CD4-positive, alpha-beta T cell treated with Interleukin-6 at 100 ng/mL for 8 hours (primary cell): ENCODE measurements around the gene LYST.
A peak's percentile ranks its signal among the peaks of the same experiment; 100 is the strongest.
"Not testable (repeated sequence)": the region's sequence is repeated elsewhere in the genome, so short reads cannot be mapped to it uniquely, and the experiment has no call there.

Experiments used
- DNase-seq: peaks from one replicate; pipeline ENCODE4 v3.0.0-alpha.2; 2020; ENCODE audit warnings: mixed read lengths, low spot score

The LYST gene

DNA sequence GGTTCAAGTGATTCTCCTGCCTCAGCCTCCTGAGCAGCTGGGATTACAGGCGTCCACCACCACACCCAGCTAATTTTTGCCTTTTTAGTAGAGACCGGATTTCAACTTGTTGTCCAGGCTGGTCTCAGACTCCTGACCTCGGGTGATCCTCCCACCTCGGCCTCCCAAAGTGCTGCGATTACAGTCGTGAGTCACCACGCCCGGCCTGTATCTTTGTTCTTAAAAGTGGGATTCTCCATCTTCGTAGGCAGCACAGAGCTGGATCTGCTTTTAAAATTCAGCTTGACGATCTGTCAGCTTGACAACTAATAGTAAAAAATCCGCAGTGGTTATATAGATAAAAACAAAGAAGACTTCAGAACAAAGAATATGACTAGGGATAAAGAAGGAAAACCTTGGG is 214.3 kb downstream of the LYST start:
- DNase-seq = no peak

DNA sequence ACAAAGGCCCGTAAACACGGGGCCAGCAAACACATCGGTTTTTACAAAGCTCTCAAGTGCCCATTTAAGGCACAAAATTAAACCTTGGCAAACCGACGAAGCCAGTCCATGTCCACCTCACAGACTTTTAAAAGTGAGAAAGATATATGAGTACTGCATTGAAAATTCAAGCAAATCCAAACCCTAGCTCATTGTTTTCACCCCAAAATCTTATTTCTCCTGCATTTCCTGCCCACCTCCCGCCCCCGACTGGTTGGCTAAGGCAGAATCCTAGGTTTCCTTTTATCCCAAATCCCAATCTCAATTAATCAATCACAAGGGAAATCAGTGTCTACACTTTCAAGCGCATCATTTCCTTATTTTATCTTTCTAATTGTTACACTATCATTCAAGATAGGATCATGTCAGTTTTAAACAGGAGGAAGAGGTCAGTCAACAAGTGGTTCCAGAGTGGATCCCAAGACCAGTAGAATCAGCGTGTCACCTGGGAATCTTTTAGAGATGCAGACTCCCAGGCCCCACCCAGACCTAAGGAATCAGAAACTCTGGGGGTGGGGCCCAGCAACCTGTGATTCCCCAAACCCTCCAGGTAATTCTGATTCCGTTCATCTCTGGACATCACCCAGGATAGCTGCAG is 215.4 kb downstream of the LYST start:
- no peak for DNase-seq

DNA sequence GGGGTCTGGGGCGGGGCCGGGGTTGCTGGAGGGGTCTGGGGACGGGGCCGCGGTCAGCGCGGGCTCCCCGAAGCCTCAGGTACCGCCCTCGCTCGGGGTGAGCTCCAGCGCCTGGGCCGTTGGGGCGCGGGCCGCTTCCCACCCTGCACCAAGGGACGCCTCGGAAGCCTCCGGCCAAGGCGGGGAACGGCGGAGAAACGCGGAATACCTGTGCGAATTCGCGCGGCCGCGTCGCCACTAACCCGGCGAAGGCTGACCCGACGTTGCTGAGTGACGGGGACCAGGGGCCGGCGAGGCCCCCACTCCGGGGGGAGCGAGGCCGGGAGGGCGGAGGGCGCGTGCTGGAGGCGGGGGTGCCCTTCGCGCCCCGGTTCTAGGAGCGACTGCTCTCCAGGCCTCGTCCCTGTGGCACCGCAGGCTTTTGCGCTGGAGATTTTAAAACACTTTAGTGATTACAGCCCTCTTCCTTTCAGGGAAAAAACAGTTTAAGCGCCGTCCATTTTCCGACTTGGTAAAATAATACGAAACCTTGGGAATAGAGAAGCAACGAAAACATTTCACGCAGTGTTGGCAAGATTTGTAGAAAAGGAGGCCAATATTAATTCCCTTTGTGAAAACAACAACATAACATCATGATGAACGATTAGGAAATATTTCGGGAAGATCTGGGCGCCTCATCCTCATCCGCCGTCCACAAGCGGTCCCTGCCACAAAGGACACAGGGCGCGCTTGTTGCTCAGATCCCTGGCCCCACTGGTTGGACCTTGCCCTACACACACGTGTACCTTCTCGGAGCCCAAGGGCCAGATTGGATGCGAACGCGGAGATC is 216.2 kb downstream of the LYST start:
- DNase-seq = no peak

DNA sequence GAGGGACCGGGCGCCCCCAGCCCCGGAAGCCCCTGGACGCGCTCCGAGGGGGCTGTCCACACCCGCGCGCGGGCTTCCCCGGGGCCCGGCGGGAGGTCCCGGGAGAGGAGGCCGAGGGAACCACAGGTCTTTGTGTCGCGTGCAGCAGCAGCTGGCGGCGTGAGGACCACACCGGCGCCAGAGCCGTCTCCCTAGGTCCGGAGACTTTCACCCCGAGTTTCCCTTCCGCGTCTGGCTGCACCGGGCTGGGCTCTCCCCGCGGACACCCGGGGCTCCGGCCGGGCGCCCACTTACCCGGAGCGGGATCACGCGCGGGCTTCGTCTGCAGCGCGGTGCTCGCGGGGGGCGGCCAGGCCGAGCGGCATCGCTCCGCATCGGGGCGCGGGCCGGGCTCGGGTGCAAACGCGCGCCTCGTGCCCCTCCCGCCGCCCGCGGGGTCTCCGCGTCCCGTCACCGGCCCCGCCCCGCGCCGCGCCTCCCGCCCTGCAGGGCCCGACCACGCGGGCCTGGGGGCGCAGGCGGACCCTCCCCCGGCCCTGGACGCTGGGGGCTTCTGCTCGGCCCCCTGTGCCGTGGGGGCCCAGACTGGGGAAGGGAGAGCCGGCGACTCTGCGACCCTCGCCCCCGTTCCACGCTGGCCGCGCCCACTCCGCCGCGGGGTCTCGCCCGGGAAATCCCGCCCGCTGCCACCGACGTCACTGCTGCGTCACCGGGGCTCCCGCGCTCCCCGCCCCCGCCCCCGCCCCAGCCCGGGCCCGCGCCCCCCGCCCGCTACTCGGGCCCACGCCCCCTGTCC is 217.1 kb downstream of the LYST start, which contains the start of gene GNG4:
Gene GNG4, minus strand, starts transcription at position 417 of the 796 bp plus-strand sequence. CDS start 65,946 bp downstream, outside the sequence.
- no peak for DNase-seq

DNA sequence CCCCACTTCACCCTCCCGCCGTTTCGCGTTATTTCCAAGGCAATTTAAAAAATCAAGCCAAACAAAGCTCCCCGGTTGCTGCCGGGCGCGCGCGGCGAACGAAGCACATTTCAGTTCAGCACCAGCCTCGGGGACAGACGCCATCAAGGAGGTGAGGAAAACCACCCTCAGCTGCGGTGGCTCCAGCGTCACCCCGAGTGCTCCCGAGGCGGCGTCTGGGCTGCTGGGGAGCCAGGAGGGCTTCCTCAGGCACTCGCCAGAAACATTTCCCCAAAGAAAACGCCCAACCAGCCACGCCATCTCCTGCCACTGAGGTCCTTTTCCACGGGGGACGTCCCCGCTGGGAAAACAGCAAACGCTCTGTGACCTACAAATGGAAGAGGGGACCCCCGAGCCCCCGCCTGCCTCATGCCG is 217.7 kb downstream of the LYST start:
- DNase-seq = peak; percentile 44

DNA sequence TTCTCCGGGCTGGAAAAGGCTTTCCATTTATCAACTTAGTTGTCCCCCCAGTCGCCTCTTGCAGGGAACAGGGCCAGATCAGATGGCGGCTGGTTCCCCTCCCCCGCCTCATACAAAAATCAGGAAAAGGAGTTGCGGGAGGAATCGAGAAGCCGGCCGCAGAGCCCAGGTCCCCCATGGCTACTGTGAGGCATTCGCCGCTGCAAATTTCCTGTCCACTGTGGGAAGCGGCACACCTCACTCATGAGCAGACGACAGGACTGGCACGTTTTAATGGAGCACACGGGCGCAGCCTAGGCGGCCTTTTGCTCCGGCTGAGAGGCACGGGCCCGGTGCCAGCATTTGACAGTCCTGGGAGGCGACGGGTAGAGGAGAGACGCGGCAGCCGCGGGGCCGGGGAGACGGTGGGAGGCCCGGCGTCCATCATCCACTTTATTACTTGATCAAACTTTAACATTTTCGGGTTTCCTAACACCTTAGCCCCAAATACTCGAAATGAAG is 218.2 kb downstream of the LYST start:
- no peak for DNase-seq

DNA sequence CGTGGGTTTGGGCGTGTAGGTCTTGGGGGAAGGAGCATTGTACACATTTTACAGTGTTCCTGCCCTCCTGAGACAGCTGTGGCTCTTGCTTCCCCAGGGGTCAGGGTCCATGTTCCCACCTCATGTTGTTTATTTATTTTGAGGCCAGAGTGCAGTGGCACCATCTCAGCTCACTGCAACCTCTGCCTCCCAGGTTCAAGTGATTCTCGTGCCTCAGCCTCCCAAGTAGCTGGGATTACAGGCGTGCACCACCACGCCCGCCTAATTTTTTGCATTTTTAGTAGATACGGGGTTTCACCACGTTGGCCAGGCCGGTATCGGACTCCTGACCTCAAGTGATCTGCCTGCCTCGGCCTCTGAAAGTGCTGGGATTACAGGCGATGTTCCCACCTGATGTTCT is 219.2 kb downstream of the LYST start:
- DNase-seq = not testable (repeated sequence)

DNA sequence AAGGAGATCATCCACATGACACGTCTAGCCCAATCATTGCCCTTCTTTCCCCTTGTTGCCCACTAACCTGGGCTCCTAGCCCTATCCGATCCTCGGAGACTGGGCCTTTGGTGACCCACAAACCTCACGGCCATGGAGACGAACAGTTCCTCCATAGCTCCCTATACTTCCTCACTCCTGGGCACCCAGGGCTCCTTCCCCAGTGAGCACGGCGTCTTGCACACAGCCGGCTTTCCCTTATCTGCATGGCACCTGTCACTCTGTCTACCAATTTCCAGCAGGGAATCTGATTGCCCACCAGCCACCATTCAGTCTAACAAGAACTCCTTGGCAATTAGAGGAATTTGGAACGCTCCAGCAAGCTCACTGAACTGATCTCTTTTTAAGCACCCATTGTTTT is 220.2 kb downstream of the LYST start:
- no peak for DNase-seq

DNA sequence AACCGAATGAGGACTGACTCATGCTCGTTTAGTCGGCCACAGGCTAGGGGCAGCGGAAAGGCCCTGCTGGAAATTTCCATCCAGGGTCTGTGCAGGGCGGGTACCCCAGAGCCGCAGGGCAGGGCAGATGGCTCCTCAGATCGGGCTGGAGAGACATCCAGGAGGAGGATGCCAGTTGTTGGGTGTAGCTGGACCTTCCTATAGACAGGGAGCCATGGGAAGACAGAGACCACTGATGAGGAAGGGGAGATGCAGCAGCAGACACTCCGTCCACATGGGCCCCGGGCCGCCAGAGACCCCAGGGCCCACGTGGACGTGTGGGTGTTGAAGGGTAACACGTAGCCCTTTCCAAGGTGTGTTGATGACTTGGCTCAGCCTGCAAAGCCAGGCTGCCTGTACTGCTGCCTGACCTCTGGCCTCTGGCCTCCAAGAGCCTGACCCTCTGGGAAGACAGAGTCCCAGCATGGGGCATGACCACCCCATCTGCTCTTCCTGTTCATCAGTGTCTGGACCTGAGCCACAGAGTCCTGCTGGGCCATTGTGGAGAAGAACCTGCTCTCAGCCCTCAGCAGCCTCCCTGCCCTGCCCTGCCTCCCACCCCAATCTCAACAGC is 221.9 kb downstream of the LYST start:
- DNase-seq = no peak

DNA sequence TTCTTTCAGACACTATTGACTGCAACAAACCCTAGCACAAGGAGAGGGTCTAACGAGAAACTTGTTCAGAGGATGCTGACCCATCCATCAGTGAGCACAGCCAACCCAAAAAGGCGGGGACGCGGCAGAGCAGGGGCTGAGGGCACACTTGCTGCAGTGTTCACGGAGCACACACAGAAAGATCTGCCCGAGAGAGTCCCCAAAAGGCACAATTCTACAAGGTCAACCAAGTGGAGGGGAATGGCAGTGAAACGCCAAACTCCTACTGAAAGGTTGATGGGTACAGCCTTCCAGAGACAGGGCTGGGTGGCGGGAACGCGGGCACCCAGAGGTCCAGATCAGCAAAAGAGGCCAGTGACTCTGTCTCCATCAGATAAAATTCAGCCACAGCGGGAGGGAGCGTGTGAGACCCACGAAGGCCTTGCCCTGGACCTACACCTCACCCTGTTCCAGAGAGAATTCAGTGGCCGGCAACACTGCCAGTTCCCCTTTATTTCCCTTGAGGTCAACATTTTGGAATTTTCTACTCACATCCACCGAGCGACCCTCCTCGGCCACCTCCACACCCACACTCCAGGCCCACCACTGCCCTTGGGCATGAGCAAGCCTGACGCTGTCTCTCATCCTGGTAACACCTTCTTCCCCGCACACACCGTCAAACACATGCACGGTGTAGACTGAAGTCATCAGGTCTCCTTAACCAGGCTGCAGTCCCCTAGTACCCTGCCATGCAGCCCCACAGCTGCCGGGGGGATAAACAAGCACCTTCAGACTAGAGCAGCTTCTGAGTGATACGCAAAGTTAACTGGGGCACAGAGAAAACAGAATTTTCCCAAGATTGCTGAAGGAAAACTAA is 222.6 kb downstream of the LYST start:
- no peak for DNase-seq

DNA sequence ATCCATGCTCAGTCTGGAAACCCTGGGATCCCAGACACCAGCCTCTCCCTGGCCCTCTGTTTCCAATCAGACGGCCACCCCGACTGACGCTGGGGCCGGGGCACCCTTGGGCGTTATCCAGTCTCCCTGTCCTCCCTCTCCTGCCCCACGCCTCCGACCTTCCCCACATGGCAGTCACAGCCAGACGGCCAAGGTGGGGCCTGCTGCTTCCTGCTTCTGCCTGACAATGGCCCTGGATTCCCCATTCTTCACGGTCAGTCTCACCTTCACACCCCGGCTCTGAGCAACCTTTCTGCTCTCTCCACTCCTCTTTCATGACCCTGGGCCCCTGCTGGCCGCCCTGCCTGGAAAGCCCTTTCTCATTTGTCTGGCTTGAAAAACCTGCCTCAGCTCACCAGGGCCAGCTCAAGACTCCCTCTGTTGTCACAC is 223.7 kb downstream of the LYST start:
- DNase-seq = no peak

DNA sequence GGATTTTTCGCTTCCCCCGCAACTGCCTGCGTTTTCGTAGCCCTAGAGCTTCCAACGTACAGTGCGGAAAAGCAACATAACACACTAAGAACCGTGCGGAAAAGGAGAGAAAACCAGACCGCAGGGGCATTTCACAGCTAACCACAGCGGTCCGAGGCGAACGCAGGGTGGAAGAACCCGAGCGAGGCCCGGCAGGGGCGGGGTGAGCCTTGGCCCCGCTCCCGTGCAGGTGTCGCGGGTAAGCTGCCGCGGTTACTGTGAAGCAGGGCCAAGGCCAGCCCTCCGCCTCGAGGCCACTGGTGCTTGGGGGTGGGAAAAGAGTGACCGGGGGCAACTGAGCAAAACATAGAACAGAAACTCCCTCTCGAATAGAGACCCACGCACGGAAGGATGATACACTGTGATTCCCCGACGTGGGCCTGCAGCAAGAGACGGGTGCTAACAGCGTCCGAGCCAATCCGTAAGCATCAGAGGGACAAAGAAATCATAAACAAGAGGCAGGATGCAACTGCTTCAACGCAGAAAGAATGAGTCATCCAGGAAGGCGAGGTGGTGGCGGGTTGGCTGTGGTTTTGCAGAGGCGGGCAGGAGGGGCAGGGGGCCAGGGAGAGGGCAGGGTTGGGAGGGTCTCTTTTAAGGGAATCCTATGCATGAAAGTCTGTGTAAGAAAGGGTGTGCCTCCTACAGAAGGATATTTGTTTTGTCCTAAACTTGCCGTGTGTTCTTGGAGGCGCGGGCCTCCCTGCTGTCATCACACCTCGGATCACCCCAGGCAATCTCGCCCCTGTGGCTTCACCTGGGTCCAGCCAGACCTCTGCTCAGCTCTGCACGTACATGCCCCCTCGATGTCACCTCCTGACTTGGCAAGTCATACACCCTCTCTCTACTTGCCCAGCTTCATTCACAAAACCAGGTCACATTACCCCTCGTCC is 224.4 kb downstream of the LYST start:
- peak; percentile 70 for DNase-seq

DNA sequence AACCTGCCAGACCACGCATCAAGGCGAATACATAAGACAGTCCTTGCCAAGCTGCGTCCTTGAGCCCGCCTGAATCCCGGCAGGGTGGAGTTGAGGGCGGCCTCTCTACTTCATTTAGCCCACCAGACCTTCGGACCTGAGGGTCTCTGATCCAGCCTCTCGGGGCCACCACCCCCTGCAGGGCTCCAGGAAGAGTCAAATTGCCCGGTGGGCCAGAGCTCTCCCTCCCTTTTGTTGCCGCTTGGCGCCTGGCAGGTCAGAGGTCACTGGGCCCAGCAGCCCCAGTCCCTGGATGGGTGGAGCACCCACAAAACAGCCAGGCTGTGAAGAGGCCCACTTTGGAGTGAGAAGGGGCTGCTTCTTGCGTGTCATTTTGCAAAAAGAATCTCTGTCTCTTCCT is 226.1 kb downstream of the LYST start:
- DNase-seq = no peak

DNA sequence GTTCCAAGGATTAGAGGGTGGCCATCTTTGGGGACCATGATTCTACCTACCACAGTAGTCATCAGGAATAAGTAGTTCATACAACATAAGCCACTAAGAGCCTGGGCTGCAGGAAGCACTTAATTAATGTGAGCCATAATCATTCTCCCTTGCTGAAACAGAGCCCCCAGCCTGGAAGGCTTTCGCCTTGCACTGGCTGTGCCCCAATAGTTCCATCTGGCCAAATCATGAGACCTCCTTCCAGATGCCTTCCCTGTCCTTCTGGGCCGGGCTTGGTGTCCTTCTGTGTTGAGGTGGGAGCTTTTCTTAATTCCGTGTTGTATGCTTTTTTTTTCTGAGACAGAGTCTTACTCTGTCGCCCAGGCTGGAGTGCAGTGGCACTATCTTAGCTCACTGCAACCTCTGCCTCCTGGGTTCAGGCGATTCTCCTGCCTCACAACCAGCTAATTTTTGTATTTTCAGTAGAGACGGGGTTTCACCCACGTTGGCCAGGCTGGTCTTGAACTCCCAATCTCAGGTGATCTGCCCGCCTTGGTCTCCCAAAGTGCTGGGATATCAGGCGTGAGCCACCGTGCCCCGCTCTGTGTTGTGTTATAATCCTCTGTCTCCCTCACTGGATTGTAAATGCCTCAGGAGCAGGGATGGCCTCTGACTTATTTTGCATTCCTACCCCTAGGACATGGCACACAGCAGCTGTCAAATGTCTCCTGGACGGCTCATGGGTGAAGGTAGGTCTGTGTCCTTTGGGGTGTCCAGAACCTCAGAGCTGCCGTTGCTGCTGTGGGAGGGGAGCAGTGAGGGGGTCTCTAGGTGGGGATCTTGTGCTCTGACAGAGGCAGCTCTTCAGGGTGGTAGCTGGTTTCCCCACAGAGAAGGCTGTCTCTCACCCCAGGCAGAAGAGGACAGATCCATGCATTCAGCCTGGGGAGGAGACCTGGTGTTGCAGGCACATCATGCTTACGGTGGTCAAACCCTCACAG is 227.2 kb downstream of the LYST start:
- DNase-seq = no peak

DNA sequence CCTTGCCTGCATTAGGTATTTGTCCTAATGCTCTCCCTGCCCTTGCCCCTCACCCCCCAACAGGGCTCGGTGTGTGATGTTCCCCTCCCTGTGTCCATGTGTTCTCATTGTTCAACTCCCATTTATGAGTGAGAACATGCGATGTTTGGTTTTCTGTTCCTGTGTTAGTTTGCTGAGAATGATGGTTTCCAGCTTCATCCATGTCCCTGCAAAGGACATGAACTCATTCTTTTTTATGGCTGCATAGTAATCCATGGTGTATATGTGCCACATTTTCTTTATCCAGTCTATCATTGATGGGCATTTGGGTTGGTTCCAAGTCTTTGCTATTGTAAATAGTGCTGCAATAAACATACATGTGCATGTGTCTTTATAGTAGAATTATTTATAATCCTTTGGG is 228.1 kb downstream of the LYST start:
- DNase-seq = not testable (repeated sequence)

DNA sequence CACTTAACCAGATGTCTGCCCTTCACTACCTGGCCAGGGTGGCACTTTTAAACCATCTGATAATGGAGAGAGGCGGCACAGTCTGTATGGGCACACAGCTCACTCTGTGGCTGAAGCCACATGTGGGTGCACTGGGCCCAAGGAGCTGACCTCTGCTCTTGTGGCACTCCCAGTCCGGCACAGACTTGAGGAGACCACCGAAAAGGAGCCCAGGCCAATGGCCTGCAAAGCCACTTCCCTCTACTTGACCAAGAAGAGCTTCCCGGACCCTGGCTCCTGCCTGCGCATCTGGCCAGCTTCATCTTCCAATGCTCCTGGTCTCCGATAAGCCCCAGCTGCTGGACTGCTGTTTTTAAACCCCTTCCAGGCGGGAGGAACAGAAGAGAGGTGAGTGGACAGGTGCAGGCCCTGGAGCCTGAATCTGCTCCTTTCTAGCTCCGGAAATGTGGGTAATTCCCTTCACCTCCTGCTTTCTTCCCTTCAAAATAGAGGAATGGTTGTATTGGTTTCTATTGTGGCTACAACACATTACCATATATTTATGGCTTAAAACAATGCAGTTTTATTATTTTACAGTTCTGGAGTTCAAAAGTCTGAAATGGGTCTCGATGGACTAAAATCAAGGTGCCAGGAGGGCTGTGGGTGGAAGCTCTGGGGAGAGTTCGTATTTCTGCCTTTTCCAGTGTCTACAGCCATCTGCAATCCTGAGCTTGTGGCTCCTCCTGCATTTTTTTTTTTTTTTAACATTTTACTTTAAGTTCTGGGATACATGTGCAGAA is 228.8 kb downstream of the LYST start:
- no peak for DNase-seq

DNA sequence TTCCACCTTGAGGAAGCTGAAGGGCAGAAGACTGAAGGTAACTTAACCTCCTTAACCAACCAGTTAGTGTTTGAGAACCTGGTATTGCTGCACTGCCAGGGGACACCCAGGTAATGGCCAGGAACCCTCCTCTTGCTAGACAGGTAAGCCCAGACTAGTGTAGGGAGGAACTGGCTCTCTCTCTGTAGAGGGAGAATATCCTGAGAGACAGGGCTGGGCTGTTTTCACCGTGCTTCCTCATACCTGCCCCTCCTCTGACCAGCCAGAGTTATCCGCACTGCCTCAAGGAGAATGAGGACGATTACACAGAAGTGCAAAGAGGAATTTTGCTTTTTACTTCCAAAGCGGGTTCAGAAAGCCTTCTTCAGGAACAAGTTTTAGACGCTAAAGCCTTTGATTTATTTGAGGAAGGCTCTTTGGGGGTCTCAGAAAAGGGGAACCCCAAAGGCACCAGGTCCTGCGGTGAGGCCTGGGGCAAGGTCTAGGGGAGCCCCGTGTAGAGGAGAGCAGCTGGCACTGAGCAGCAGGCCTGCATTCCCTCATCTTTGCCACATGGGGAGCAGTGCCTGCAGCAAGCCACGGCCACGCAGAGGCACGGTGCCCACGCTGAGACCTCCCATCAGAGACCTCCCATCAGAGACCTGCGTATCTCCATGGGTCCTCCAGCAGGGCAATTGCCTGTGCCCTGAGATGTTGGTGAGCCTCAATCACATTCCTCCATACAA is 230.6 kb downstream of the LYST start:
- no peak for DNase-seq
